ENCODE measurements around the gene GOSR2. TPM values are rescaled to one million over a fixed set of nuclear protein-coding genes. Genes with fewer than 3 reads are reported as not detected.

Gene GOSR2
- total and polyA plus RNA-seq, 2 of the 8 experiments (the other 6 are each of a cell fraction or from before 2014, with no cell fraction given) = 28.2 to 36.2 TPM

- H3K4me2 ChIP-seq (ENCODE audit: insufficient read depth in 1 of 2, low read depth in 2 of 2, low read length in 2 of 2) = no peak overlapping the region
- no peak overlapping the region for H3K23ac ChIP-seq (ENCODE audit: insufficient read length)
- TF ChIP-seq NANOG (IDR thresholded peaks at IDR 0.05; ENCODE audit: insufficient read depth, low read depth, low read length, poor library complexity, severe bottlenecking) (no peak), BCL11A (IDR thresholded peaks at IDR 0.05; ENCODE audit: low read depth in 2 of 2, low read length in 2 of 2) (no peak), GABPA (IDR thresholded peaks at IDR 0.05; ENCODE audit: borderline replicate concordance, insufficient read depth, low read length) (no peak), KDM5A (IDR thresholded peaks at IDR 0.05; ENCODE audit: low read length) (no peak), ASH2L (IDR thresholded peaks at IDR 0.05; ENCODE audit: low read length) (no peak), SRF (IDR thresholded peaks at IDR 0.05; ENCODE audit: low read depth, low read length) (no peak), SP2 (IDR thresholded peaks at IDR 0.05; ENCODE audit: low read length) (no peak), BACH1 (IDR thresholded peaks at IDR 0.05; ENCODE audit: low read length) (no peak), RFX5 (IDR thresholded peaks at IDR 0.05; ENCODE audit: borderline replicate concordance, low read depth, low read length) (no peak), SUZ12 (IDR thresholded peaks at IDR 0.05; ENCODE audit: low read length) (no peak)
- H3K4ac ChIP-seq (replicated peaks; ENCODE audit: insufficient read length, low read depth, low read length) = no peak overlapping the region
- no peak overlapping the region for H2BK12ac ChIP-seq (ENCODE audit: low read depth, low read length)
- no peak overlapping the region for H4K5ac ChIP-seq (ENCODE audit: insufficient read length, low read depth, low read length)
- no peak overlapping the region for H3K18ac ChIP-seq (ENCODE audit: extremely low read depth, low read length)
- no peaks in the 10 kb centered on the region for H3K79me1 ChIP-seq (ENCODE audit: low read depth, low read length)
- ChIA-PET CTCF (ENCODE audit: partially characterized antibody) (interaction anchor here (0.9 to 3.3 kb wide), 5 partner anchors 13 to 49 kb away, joined by 3 to 28 read pairs (median 3); no protein-coding TSS in a partner anchor), POLR2A (ENCODE audit: partially characterized antibody) (interaction anchor here (1.0 kb wide), 1 partner anchor 11 kb away, joined by 3 read pairs; no protein-coding TSS in a partner anchor)
- H2BK15ac ChIP-seq (ENCODE audit: low read length) = no peak overlapping the region
- WGBS, 2 experiments (ENCODE audit: extremely low coverage in 1 of 2, insufficient coverage in 1 of 2, insufficient read length in 1 of 2, insufficient replicate concordance in 2 of 2, low coverage in 1 of 2, low lambda C conversion rate in 2 of 2, missing lambda C conversion rate in 1 of 2) = 89% methylated on average over 6 of the region's 6 CpGs; no CpG with 5 or more reads in 1 of the 2 experiments
- H4K8ac ChIP-seq (ENCODE audit: extremely low read depth, insufficient read depth, low read length) = no peak overlapping the region
- H4K20me1 ChIP-seq (replicated peaks in 1 of 2; ENCODE audit: control insufficient read depth in 1 of 2, insufficient read depth in 2 of 2, low read length in 2 of 2) = no peaks in the 10 kb centered on the region
- no peak overlapping the region for H2BK120ac ChIP-seq (replicated peaks; ENCODE audit: low read depth, low read length)
- H3K9ac ChIP-seq (replicated peaks in 1 of 4; ENCODE audit: extremely low read depth in 1 of 4, low read depth in 3 of 4, low read length in 3 of 4) = no peak overlapping the region
- peaks cover 0 to 8% (median 0%) of the 10 kb centered on the region in 4 experiments; a peak in 3 of 7 replicates for H3K4me1 ChIP-seq (replicated peaks in 1 of 4; ENCODE audit: control insufficient read depth in 3 of 4, insufficient read depth in 4 of 4, low read length in 3 of 4)
- no peak overlapping the region for H2AK5ac ChIP-seq (ENCODE audit: low read depth, low read length)
- no peak overlapping the region for H3K4me3 ChIP-seq (ENCODE audit: extremely low read depth in 1 of 4, insufficient read depth in 2 of 4, low read depth in 3 of 4, low read length in 4 of 4)
- H3K23me2 ChIP-seq (ENCODE audit: low read depth, low read length) = no peaks in the 10 kb centered on the region
- DNase-seq (ENCODE audit: low read depth in 1 of 2, low spot score in 2 of 2) (no peak), FAIRE-seq (no peak)
- no peaks in the 10 kb centered on the region for H3K27me3 ChIP-seq (replicated peaks in 1 of 4; ENCODE audit: control insufficient read depth in 3 of 4, extremely low read depth in 1 of 4, insufficient read depth in 3 of 4, low read length in 3 of 4)
- H3K27ac ChIP-seq (ENCODE audit: low read depth, low read length) = no peak overlapping the region
- H3K14ac ChIP-seq (ENCODE audit: insufficient read length) = no peak overlapping the region
- no peaks in the 10 kb centered on the region for H3K9me3 ChIP-seq (ENCODE audit: insufficient read depth in 2 of 2, low read depth in 1 of 2, low read length in 1 of 2)
- no peak overlapping the region for H2AFZ ChIP-seq (ENCODE audit: low read length)
- H3K79me2 ChIP-seq (ENCODE audit: control insufficient read depth in 1 of 2, insufficient read depth in 2 of 2, low read length in 2 of 2) = no peaks in the 10 kb centered on the region
- no peak overlapping the region for H2BK20ac ChIP-seq (ENCODE audit: low read length)
- H2BK5ac ChIP-seq (ENCODE audit: low read depth, low read length) = no peak overlapping the region
- H3K36me3 ChIP-seq (ENCODE audit: control insufficient read depth in 2 of 4, insufficient read depth in 4 of 4, low read length in 3 of 4) = no peaks in the 10 kb centered on the region
- no peak overlapping the region for H3K56ac ChIP-seq (replicated peaks; ENCODE audit: insufficient read length, low read depth, low read length)
- peak overlapping the region; percentile 31 for H4K91ac ChIP-seq (replicated peaks; ENCODE audit: insufficient read length, low read length)
Observed at GRCh38 chr17:46890638-46891037, 32.3 kb upstream of the GOSR2 start.
